GM03348 (cell line): Measurements from ENCODE around the gene LRRC8E.

Source experiments
- DNase-seq: peaks from one replicate; pipeline ENCODE4 v3.0.0; 2012; ENCODE audit warnings: low spot score

LRRC8E gene

DNA sequence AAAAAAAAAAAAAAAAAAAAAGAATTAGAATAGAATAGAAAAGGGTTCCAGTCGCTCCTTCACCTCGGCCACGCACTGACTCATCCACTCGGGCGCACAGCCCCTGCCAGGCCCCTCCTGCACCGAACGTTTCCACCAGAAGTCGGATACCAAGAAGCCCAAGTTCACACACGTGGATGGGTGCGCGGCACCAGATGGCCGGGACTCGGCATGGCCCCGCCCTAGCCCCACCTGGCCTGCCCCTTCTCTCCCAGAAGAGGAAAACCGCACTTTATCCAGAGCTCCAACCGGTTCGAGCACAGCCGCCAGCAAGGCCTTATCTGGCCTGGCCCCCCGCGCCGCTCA, 20.0 kb upstream of the LRRC8E start:
- no peak for DNase-seq

DNA sequence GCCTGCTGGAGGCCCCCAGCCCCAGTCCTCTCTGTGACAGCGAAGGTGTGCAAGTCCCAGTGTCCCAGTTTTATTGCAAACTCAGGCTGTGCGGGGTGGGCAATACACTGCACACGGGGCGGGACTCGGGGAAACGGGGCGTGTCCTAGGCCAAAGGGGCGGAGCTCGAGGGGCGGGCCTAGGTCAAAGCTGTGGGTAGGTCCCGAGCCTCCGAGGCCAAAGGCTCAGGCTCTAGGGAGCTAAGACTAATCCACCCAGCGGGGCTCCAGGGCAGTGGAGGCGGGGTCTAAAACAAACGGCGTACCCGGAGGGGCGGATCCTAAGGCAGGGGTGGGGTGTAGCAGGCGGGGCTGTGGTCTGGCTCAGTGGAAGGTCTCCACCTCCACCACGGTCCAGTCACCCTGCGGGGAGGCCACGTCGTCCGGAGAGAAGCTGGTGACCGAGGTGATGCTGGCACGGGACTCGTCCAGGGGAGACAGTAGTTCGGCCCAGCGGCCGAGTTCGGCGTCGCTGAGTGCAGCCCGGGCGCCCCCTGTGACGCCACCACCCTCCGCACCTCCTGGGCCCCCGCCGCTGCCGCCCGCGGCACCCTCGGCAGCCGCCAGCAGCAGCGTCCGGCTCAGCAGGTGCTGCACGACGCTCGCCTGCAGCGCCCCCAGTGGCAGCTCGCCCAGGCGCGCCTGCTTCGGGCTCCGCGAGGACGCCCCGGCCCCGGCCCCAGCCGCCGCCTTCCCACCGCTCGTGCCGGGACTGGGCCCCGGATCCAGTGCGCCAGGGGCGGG, 19.4 kb upstream of the LRRC8E start:
- DNase-seq, result peak; percentile 80

DNA sequence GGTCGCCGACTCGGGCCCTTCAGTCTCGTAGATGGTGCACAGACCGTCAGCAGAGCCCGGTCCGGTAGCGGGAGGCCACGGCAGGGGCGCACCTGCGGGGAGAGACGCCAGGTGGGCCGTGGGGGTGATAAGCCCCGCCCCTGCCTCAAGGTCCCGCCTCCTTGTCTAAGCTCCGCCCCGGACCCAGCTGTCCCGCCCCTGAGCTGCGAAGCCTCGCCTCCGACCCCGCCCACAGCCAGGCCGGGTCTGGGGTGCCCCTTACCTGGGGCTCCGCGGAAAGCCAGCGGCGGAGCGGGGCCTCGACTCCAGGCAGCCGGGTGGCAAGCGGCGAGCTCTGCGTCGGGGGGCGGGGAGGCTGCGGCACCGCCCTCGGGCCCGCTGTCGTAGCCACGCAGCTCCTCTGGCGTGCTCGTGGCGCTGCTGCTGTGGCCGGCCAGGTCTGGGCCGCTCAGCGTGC, 18.8 kb upstream of the LRRC8E start:
- peak; percentile 65 for DNase-seq

DNA sequence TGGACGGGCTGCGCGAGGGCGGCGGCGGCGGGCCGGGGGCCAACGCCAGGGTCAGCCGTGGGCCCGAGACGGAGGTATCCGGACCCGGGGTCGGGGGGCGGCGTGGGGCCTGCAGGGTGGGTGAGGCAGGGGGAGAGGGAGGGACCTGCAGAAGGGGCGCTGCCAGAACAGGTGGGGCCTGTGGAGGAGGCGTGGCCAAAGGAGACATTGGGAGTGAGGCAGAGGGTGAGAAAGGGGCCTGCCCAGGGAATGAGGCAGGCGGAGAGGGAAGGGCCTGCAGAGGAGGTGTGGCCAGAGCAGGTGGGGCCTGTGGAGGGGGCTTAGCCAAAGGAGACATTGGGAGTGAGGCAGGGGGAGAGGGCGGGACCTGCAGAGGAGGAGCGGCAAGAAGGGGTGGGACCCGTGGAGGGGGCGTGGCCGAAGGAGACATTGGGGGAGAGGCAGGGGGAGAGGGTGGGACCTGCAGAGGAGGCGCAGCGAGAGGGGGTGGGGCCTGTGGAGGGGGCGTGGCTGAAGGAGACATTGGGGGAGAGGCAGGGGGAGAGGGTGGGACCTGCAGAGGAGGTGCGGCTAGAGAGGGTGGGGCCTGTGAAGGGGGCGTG, 18.3 kb upstream of the LRRC8E start:
- no peak for DNase-seq

DNA sequence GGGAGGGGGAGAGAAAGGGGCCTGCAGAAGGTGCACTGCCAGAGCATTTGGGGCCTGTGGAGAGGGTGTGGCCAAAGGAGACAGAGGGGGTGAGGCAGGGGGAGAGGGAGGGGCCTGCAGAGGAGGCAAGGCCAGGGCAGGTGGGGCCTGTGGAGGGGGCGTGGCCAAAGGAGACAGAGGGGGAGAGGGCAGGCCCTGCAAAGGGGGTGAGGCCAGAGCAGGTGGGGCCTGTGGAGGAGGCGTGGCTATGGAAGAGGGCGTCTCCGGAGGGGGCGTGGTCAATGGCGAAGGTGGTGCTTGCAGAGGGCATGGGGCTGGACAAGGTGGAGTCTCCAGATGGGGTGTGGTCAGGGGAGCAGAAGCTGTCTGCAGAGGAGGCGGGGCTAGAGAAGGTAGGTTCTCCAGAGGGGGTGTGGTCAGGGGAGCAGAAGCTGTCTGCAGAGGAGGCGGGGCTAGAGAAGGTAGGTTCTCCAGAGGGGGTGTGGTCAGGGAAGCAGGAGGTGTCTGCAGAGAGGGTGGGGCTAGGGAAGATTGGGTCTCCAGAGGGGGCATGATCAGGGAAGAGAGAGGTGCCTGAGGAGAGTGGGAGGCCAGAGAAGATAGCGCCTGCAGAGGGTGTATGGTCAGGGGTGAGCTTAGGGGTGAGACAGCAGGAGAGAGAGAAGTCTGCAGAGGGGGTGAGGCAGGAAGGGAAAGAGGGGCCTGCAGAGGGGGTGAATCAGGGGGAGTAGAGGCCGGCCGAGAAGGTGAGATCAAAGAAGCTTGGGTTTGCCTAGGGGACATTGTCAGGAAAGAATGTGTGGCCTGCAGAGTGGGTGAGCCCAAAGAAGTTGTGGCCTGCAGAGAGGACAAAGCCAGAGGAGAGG, 17.5 kb upstream of the LRRC8E start:
- no peak for DNase-seq

DNA sequence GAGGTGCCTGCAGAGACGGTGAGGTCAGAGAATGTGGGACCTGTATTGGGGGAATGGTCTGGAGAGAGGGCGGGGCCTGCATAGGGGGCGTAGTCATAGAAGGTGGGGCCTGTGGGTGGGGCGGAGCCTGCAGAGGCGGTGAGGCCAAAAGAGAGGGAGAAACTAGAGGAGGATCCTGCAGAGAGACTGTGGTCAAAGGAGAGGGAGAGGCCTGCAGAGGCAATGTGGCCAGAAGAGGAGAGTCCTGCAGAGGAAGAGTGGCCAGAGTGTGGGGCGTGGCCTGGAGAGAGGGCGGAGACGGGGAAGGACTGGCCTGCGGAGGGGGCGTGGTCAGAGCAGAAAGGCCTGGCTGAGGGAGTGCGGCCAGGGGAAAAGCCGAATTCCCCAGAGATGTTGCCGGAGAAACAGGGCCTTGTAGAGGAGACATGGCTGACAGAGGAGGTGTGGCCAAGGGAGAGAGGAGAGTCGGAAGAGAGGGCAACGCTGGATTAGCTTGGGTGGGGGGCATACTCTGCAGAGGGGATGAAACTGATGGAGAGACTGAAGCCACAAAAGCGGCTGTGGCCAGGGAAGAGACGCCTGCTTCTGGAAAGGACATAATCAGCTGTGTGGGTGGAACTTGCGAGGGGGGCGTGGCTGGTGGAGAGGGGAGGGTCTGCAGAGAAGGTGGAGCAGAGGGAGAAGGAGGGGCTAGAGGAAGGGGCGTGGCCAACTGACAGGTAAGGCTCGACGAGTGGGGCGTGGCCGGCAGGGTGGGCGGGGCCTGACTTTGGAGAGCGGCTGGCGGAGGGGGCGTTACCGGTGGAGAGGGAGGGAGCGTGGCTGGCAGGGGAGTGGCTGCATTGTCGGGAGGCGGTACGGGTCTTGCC, 16.6 kb upstream of the LRRC8E start:
- peak; percentile 94 for DNase-seq

DNA sequence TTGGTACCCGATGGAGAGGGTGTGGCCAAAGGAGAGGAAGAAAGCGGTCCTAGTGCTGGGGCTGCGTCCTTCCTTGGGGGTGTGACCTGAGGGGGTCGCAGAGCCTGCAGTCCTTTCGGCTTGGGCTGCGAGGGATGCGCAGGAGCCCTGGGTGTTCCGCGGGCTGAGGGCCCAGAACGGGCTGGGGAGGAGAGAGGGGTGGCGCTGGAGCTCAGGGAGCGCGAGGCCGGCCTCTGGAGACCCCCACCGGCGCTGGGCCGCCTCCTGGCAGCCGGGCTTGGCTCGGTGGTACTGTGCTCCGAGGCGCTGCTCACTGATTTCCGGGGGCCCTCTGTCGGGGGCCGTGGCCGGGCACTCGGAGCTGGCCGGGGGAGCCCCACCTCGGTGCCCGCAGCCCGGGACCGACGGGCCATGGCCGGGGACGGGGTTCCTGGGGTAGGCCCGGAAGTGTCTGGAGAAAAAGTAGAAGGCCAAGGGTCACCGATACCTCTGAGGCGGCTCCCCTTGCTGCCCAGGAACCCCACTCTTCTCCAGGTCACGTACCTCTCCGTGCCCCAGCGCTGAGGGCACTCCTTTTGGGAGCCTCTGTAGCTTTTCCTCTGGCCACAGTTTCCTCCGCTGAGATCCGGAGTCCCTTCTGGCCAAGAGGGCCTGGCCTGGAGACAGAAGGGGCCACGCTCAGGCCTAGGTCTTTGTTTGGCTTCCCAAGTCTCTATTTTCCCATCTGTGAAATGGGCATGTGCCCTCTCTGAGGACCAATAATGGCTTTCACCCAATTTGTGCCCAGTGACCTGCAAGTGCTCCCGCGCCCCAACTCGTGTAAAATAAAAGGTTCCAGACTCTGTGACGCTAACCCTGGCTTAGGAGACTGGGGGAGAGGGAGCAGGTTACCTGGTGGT, 15.8 kb upstream of the LRRC8E start:
- no peak for DNase-seq

DNA sequence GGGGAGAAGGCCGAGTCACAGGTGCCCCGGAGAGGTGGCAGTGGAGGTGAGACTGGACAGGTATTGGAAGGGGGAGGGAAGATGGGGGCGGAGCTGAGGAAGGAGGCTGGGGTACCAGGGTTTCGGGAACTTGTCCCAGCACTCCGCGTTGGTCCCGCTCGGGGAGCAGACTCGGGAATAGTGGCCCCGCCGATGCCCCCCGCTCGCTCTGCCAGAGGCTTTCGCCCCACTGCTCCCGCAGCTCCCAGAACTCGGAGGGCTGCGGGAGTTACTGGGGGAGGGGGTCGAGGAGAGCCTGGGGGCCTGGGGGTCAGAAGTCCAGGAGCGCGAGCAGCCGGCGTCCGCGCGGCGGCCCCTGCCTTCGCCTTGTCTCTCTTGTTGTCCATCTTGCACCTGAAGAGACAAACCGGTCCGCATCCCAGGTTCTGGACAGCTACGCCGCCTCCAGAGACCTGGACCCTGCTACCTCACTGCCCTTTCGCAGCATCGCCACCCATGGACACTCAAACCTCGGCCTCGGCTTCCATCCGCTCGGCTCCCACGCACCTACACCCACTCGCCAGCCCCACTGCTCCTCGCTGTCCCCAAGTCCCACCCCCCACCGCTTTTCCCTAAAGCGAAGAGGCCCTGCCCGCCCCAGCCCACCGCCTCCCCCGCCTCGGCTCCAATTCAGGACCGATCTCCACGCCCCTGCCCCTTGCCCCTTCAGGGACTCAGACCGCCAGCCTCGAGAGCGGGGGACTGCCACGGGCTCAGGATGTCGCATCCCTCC, 14.8 kb upstream of the LRRC8E start:
- no peak for DNase-seq

DNA sequence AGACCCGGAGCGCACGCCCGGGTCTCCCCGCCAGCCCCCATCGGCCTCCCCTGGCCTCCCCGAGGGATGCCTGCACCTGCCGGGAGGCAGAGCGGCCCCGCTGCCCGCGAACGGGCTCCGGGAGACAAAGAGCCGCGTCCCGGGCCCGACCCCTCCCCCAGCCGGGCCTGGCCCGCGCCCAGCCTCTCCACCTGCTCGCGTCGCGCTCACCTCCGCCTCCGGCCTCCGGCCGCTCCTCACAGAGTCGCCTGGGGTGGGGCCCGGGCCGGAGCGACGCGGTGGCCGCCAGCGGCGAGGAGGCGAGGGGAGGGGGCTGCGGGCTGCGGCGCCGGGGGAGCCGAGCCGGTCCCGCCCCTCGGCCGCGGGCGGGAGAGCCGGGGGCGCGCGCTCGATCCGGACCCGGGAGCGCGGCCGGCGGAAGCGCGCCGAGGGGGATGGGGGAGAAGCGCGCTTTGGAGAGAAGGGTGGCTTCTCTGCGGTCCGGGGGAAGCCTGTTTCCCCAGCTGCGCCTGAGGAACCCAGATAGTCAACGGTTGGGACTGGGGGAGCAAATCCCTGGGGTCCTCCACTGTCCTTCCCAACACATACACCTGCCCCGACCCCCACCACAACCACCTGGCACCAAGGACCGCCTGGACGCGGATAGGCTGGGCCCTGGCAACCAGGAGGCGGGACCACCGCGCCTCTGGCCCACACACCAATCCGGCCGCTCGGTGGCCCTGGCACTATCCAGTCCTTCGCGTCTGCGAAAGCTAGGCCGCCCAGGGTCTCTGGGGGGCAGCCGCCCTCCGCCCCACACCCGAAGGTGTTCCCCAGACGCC, 14.0 kb upstream of the LRRC8E start, which contains the start of gene PRR36:
PRR36 (minus strand) TSS at position 315 of the 821 bp plus-strand sequence. CDS start 701 bp downstream, outside the sequence.
- DNase-seq, result no peak

DNA sequence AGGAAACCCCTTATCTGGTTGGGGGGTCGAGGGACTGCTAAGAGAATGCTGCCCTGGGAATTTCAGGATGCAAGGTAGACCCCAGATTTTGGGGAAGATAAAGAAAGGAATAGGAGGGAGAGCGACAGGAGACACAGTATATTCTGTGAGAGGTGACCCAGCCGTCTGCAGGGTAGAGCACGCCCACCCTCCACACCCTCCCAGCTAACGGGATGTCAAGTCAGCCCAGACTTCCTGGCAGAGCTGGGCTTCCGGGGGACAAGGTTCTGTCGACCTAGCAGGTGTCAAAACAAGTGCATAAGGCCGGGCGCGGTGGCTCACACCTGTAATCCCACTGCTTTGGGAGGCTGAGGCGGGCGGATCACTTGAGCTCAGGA, 13.4 kb upstream of the LRRC8E start:
- DNase-seq, result no peak

DNA sequence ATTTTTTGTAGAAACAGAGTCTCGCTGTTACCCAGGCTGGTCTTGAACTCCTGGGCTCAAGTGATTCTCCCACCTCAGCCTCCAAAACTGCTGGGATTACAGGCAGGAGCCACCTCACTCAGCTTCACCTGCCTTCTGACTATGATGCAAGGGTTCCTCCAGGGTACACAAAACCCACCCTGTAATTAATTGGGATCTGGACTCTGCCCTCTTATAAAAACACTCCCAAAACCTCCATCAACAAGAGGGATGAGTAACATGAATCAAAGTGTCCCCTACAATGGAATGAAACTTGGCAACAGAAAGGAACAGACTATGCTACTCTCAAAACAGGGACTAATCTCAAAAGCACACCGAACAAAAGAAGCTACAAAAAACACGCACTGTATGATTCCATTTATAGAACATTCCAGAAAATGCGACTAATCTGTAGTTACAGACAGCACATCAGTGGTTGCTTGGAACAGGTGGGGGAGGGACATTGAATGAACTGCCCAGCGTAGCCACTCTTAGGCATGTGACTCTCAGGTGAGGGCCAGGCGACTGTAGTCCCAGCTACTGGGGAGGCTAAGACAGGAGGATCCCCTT, 11.0 kb upstream of the LRRC8E start:
- no peak for DNase-seq

DNA sequence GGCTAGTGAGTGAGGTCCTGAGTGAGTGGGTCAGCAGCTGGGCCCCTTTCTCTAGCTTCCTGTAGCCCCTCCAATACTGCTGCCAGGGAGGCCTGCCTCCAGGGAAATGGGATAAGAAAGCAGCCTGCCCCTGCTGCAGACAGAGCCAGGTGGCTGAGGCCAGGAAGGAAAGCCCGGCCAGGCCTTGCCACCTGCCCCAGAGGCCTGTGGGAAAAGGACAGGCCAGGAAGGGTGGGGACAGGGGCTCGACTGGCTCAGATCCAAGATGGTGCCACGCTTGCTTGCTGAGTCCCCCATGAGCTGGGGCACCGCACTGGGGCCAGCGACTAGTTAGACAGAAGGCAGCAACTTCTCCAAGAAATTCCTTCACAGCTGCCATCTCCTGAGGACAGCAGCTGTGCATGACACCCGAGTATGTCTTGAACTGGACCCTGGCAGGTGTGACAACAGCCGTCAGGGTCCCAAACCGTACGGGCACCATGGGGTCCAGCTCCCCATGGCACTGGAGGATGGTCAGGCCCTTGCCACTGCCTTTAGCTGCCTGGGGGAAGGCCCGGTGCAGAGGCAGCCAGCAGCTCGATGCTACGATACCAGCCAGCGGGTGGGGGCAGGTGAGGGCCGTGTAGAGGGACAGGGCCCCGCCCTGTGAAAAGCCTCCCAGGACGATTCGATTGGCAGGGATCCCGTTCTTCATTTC, 9.1 kb upstream of the LRRC8E start:
- no peak for DNase-seq

DNA sequence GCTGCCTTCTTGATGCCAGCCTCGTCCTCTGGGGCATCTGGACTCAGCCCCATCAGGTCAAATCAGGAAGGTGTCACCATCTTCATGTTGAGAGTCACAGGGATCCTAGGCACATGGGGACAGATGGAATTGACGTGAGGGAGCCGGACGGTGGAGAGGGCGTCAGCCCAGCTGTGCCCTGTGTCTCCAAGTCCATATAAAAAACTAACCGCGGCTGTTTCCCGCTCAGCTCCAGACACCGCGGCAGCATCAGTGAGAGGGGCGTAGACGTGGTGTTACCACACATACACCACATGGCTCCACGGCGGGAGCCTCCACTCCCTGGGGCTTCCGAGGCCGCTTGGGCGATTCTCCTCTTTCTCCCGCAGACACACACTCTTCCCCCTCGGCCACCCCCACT, 8.5 kb upstream of the LRRC8E start:
- DNase-seq, result no peak

DNA sequence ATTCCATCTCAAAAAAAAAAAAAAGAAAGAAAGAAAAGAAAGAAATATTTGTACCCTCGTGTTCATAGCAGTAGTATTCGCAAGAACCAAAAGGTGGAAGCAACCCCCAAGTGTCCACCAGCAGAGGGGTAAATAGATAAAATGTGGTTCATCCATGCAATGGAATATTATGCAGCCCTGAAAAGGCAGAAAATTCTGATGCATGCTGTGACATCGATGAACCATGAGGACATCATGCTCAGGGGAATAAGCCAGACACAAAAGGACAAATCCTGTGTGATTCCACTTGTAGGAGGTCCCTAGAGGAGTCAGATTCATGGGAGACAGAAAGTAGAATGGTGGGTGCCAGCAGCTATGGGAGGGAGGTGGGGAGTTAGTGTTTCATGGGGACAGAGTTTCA, 6.4 kb upstream of the LRRC8E start:
- no peak for DNase-seq

DNA sequence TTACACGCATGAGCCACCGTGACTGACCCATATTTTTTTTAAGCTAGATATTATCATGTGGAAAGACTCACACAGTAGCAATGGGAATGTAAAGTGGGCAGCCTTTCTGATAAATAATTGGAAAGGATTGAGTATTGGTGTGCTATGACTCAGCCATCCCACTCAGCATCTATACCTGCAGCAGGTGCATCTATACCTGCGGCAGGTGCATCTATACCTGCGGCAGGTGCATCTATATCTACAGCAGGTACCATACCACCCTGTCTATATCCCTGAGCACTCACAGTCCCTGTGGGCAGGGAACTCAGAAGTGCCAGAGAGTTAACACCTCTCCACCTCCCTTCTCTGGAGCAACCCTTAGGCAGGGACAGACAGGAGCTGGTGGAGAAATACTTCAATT, 5.2 kb upstream of the LRRC8E start:
- DNase-seq, result no peak

DNA sequence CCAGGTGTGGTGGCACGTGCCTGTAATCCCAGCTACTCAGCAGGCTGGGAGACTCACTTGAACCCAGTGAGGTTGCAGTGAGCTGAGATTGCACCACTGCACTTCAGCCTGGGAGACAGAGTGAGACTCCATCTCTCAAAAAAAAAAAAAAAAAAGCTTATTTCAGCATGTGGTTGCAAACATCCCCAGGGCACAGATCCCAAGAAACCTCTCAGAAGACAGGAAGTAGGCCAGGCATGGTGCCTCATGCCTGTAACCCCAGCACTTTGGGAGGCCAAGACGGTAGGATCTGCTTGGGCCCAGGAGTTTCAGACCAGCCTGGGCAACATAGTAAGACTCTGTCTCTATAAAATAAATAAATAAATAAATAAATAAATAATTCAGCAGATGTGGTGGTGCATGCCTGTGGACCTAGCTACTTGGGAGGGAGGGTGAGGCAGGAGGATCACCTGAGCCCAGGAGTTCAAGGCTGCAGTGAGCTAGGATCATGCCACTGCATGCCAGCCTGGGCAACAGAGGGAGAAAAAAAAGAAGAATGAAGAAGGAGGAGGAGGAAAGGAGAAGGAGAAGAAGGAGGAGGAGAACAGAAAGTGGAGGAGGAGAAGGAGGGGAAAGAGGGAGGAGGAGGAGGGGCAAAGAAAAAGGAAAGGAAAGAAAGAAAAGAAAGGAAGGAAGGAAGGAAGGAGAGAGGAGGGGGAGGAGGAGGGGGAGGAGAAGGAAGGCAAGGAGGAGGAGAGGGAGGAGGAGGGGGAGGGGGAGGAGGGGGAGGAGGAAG, 4.3 kb upstream of the LRRC8E start:
- DNase-seq, result no peak

DNA sequence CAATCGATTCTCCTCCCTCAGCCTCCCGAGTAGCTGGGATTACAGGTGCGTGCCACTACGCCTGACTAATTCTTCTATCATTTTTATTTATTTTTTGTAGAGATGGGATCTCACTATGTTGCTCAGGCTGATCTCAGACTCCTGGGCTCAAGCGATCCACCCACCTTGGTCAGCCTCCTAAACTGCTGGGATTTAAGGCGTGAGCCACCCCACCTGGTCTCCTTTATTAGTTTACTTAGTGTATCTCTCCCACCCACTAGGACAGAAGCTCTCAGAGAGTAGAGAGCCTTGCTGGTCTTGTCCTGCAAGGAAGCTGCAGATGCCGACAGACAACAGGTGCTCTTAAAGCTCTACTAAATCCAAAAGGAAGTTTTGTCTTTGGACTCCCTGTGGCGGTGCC, 2.5 kb upstream of the LRRC8E start:
- no peak for DNase-seq
